Hepatocyte (in vitro differentiated cells): Measurements from ENCODE around the gene SND1. TPM values are rescaled to one million over a fixed set of nuclear protein-coding genes. Genes with fewer than 3 reads are reported as not detected.

Source experiments
- DNase-seq: peaks from one replicate; pipeline ENCODE4 v3.0.0-alpha.2; 2016; ENCODE audit warnings: low spot score
- H2AFZ ChIP-seq: fragments of 200-600 bp; sonication (generic); 2 replicates; pipeline ENCODE4 v1.6.0; 2016; ENCODE audit warnings: antibody characterized with exemption, mild to moderate bottlenecking
- H3K27ac ChIP-seq: fragments of 200-600 bp; sonication (generic); 2 replicates; pipeline ENCODE4 v1.5.1; 2016; ENCODE audit warnings: mild to moderate bottlenecking
- H3K27me3 ChIP-seq: fragments of 200-600 bp; sonication (generic); 2 replicates; pipeline ENCODE4 v1.6.1; 2016
- H3K36me3 ChIP-seq: fragments of 200-600 bp; sonication (generic); replicated peaks from 2 replicates; pipeline ENCODE4 v1.5.1; 2016; ENCODE audit warnings: low read depth; ENCODE audit not compliant: insufficient read depth
- H3K4me1 ChIP-seq: fragments of 200-600 bp; sonication (generic); 2 replicates; pipeline ENCODE4 v1.5.1; 2016; ENCODE audit warnings: mild to moderate bottlenecking, moderate library complexity; ENCODE audit not compliant: insufficient read depth
- H3K4me2 ChIP-seq: fragments of 200-600 bp; sonication (generic); 2 replicates; pipeline ENCODE4 v1.6.0; 2016
- H3K4me3 ChIP-seq: fragments of 200-600 bp; sonication (generic); 2 replicates; pipeline ENCODE4 v1.5.1; 2016; ENCODE audit warnings: mild to moderate bottlenecking
- H3K79me2 ChIP-seq: fragments of 200-600 bp; sonication (generic); 2 replicates; pipeline ENCODE4 v1.6.0; 2017; ENCODE audit warnings: mild to moderate bottlenecking
- H3K9me2 ChIP-seq: fragments of 200-600 bp; sonication (generic); replicated peaks from 2 replicates; pipeline ENCODE4 v1.6.0; 2017; ENCODE audit warnings: mild to moderate bottlenecking; ENCODE audit not compliant: insufficient read depth
- H3K9me3 ChIP-seq: fragments of 200-600 bp; sonication (generic); 2 replicates; pipeline ENCODE4 v1.5.1; 2016; ENCODE audit warnings: low read depth, mild to moderate bottlenecking
- H4K20me1 ChIP-seq: fragments of 200-600 bp; sonication (generic); 2 replicates; pipeline ENCODE4 v1.6.0; 2016; ENCODE audit warnings: mild to moderate bottlenecking; ENCODE audit not compliant: insufficient read depth, poor library complexity, severe bottlenecking
- CTCF ChIP-seq: fragments of 200-600 bp; sonication (generic); IDR thresholded peaks from 2 replicates; pipeline ENCODE4 v1.5.1; 2016; ENCODE audit warnings: antibody characterized with exemption, mild to moderate bottlenecking; ENCODE audit not compliant: poor library complexity
- EZH2 ChIP-seq: fragments of 200-600 bp; sonication (generic); IDR thresholded peaks from 2 replicates; pipeline ENCODE4 v1.6.1; 2016; ENCODE audit warnings: antibody characterized with exemption, mild to moderate bottlenecking, borderline replicate concordance
- EZH2phosphoT487 ChIP-seq: fragments of 200-600 bp; sonication (generic); IDR thresholded peaks from one replicate; pipeline ENCODE4 v1.6.1; 2018; ENCODE audit warnings: antibody characterized with exemption, mild to moderate bottlenecking, low read depth, moderate library complexity; ENCODE audit not compliant: unreplicated experiment, severe bottlenecking
- WGBS: methylation state at CpG from one replicate; pipeline ENCODE4 v1.1.6; 2016; ENCODE audit warnings: low lambda C conversion rate; ENCODE audit errors: missing lambda C conversion rate; 5-methylcytosine and 5-hydroxymethylcytosine counted together
- polyA plus RNA-seq: library from polyadenylated mRNA; unstranded; fragments of >200 nt; fragmentation: Nextera tagmentation; extraction: Ambion mirVana; gene quantifications from 2 replicates; pipeline ENCODE4 v1.2.1, GENCODE V29; 2016
- total RNA-seq: library from RNA; depleted of rRNA; stranded (reverse); fragments of >200 nt; gene quantifications from 2 replicates; pipeline ENCODE4 v1.2.3, GENCODE V29; 2014

Gene SND1
- total and polyA plus RNA-seq, 2 experiments from 2014 or later: 141 to 200 TPM

GRCh38 chr7:127911968-127912511 is 260.0 kb downstream of the SND1 start:
- Histone ChIP-seq H3K36me3 (no peaks in the 10 kb centered on the region), H3K27ac (no peak overlapping the region), H3K4me2 (no peak overlapping the region), H3K4me1 (peaks cover 21% of the 10 kb centered on the region), H3K9me3 (no peaks in the 10 kb centered on the region), H2AFZ (no peak overlapping the region), H3K9me2 (no peaks in the 10 kb centered on the region), H3K79me2 (peaks cover 54% of the 10 kb centered on the region), H3K27me3 (no peaks in the 10 kb centered on the region), H3K4me3 (no peak overlapping the region), H4K20me1 (peaks cover 14% of the 10 kb centered on the region)
- WGBS: 96% methylated on average over 1 of the region's 1 CpG
- no peak for DNase-seq
- TF ChIP-seq CTCF (no peak), EZH2phosphoT487 (no peak), EZH2 (no peak)

- Histone ChIP-seq H3K4me2 (peak overlapping the region; percentile 19), H2AFZ (no peak overlapping the region), H3K79me2 (peaks cover 62% of the 10 kb centered on the region), H3K4me1 (peaks cover 15% of the 10 kb centered on the region), H3K27ac (peak overlapping the region; percentile 59), H3K36me3 (no peaks in the 10 kb centered on the region), H3K9me2 (no peaks in the 10 kb centered on the region), H4K20me1 (peaks cover 14% of the 10 kb centered on the region), H3K9me3 (no peaks in the 10 kb centered on the region), H3K27me3 (no peaks in the 10 kb centered on the region), H3K4me3 (no peak overlapping the region)
- 30% methylated on average over 2 of the region's 2 CpGs for WGBS
- peak; percentile 46 for DNase-seq
- TF ChIP-seq CTCF (no peak), EZH2phosphoT487 (no peak), EZH2 (no peak)
These were observed 260.9 kb downstream of the SND1 start for GRCh38 chr7:127912901-127913300.

GRCh38 chr7:127913686-127914085 is 261.7 kb downstream of the SND1 start:
- no peaks in the 10 kb centered on the region for H3K36me3 ChIP-seq
- WGBS: 60% methylated on average over 2 of the region's 2 CpGs
- no peak overlapping the region for H3K4me3 ChIP-seq
- H3K9me2 ChIP-seq: no peaks in the 10 kb centered on the region
- H3K27ac ChIP-seq: peak overlapping the region; percentile 59
- H2AFZ ChIP-seq: no peak overlapping the region
- no peak for DNase-seq
- peaks cover 65% of the 10 kb centered on the region for H3K79me2 ChIP-seq
- TF ChIP-seq EZH2 (no peak), CTCF (no peak), EZH2phosphoT487 (no peak)
- H3K27me3 ChIP-seq: no peaks in the 10 kb centered on the region
- peaks cover 14% of the 10 kb centered on the region for H4K20me1 ChIP-seq
- H3K9me3 ChIP-seq: no peaks in the 10 kb centered on the region
- H3K4me1 ChIP-seq: peaks cover 15% of the 10 kb centered on the region
- H3K4me2 ChIP-seq: peak overlapping the region; percentile 19

GRCh38 chr7:127914693-127915092 is 262.7 kb downstream of the SND1 start:
- Histone ChIP-seq H3K4me1 (peaks cover 15% of the 10 kb centered on the region), H3K4me2 (no peak overlapping the region), H3K4me3 (no peak overlapping the region), H3K79me2 (peaks cover 73% of the 10 kb centered on the region), H4K20me1 (peaks cover 9% of the 10 kb centered on the region), H3K36me3 (no peaks in the 10 kb centered on the region), H3K9me3 (no peaks in the 10 kb centered on the region), H3K27me3 (no peaks in the 10 kb centered on the region), H3K9me2 (no peaks in the 10 kb centered on the region), H2AFZ (no peak overlapping the region), H3K27ac (no peak overlapping the region)
- WGBS: 96% methylated on average over 6 of the region's 6 CpGs
- no peak for TF ChIP-seq EZH2phosphoT487
- TF ChIP-seq EZH2: no peak
- no peak for TF ChIP-seq CTCF
- no peak for DNase-seq
